ENCODE data around the gene BIRC2.

BIRC2 gene

DNA sequence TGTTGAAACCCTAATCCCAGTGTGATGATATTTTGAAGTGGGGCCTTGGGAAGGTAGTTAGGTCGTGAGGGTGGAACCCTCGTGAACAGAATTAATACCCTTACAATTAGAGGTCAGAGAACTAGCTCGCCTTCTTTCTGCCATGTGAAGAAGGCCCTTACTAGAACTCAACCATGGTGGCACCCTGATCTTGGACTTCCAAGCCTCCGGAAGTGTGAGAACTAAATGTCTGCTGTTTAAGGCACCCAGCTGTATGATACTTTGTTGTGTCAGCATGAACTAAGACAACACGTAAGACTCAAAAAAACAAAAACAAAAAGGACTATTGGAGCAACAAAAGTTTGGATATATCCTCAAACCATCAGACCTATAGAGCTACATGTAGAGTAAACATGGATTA, 53.6 kb downstream of the BIRC2 start:
- TF ChIP-seq, protein P1, sequence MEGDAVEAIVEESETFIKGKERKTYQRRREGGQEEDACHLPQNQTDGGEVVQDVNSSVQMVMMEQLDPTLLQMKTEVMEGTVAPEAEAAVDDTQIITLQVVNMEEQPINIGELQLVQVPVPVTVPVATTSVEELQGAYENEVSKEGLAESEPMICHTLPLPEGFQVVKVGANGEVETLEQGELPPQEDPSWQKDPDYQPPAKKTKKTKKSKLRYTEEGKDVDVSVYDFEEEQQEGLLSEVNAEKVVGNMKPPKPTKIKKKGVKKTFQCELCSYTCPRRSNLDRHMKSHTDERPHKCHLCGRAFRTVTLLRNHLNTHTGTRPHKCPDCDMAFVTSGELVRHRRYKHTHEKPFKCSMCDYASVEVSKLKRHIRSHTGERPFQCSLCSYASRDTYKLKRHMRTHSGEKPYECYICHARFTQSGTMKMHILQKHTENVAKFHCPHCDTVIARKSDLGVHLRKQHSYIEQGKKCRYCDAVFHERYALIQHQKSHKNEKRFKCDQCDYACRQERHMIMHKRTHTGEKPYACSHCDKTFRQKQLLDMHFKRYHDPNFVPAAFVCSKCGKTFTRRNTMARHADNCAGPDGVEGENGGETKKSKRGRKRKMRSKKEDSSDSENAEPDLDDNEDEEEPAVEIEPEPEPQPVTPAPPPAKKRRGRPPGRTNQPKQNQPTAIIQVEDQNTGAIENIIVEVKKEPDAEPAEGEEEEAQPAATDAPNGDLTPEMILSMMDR (conservative IDR thresholded peaks at IDR 0.05; ENCODE audit: low read depth, low read length), result no peak
- no peak overlapping the region for H3K27ac ChIP-seq
- no peak overlapping the region for H3K9ac ChIP-seq
- H3K4me2 ChIP-seq, result no peak overlapping the region
- no peaks in the 10 kb centered on the region for H3K27me3 ChIP-seq (ENCODE audit: insufficient read depth, low read depth)
- peaks cover 45% of the 10 kb centered on the region for H3K4me1 ChIP-seq (ENCODE audit: low read depth, poor library complexity, severe bottlenecking)
- no peaks in the 10 kb centered on the region for H3K36me3 ChIP-seq (ENCODE audit: insufficient read depth)
- H2AFZ ChIP-seq (ENCODE audit: low read depth), result no peak overlapping the region
- H3K4me3 ChIP-seq (IDR thresholded peaks at IDR 0.05; ENCODE audit: insufficient read depth, low read depth, low read length), result no peak overlapping the region
- H3K79me2 ChIP-seq (ENCODE audit: insufficient read depth, low read depth), result peaks cover under 1% of the 10 kb centered on the region; the same call in 1 of the 2 replicates
- H4K20me1 ChIP-seq (ENCODE audit: insufficient read depth), result no peaks in the 10 kb centered on the region

DNA sequence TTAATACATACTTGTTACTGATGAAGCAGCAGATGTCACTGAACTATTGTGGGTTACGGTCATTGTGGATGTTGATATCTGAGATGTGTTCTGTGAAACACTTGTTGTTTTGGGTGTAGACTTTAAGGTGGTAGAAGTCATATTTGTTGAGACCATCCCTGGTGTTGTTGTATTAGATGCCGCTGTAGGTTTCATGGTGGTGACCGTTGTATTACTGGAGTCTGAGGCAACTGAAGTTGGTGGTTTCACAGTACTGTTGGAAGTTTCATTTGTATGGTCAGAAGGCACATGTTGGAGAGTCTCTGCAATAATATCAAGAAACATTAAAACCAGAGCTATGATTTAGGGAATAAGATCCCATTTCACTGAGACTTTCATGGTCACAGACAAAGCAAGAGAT, 54.9 kb downstream of the BIRC2 start:
- Histone ChIP-seq H3K4me2 (peak overlapping the region; percentile 21; the same call in 1 of the 2 replicates), H3K4me3 (IDR thresholded peaks at IDR 0.05; ENCODE audit: insufficient read depth, low read depth, low read length) (no peak overlapping the region), H3K9ac (no peak overlapping the region), H3K27me3 (ENCODE audit: insufficient read depth, low read depth) (no peaks in the 10 kb centered on the region), H3K27ac (peak overlapping the region; percentile 49), H4K20me1 (ENCODE audit: insufficient read depth) (no peaks in the 10 kb centered on the region), H2AFZ (ENCODE audit: low read depth) (no peak overlapping the region), H3K79me2 (ENCODE audit: insufficient read depth, low read depth) (peaks cover 5% of the 10 kb centered on the region; the same call in 1 of the 2 replicates), H3K36me3 (ENCODE audit: insufficient read depth) (no peaks in the 10 kb centered on the region), H3K4me1 (ENCODE audit: low read depth, poor library complexity, severe bottlenecking) (peaks cover 42% of the 10 kb centered on the region)
- TF ChIP-seq, protein P1 (conservative IDR thresholded peaks at IDR 0.05; ENCODE audit: low read depth, low read length), result no peak

- H3K4me2 ChIP-seq, result no peak overlapping the region; the same call in 1 of the 2 replicates
- no peak overlapping the region for H3K4me3 ChIP-seq (IDR thresholded peaks at IDR 0.05; ENCODE audit: insufficient read depth, low read depth, low read length)
- no peaks in the 10 kb centered on the region for H3K36me3 ChIP-seq (ENCODE audit: insufficient read depth)
- no peaks in the 10 kb centered on the region for H4K20me1 ChIP-seq (ENCODE audit: insufficient read depth)
- peaks cover 40% of the 10 kb centered on the region for H3K4me1 ChIP-seq (ENCODE audit: low read depth, poor library complexity, severe bottlenecking)
- no peak overlapping the region for H3K9ac ChIP-seq
- H3K79me2 ChIP-seq (ENCODE audit: insufficient read depth, low read depth), result peaks cover 5% of the 10 kb centered on the region; the same call in 1 of the 2 replicates
- H3K27ac ChIP-seq, result peak overlapping the region; percentile 49
- TF ChIP-seq, protein P1 (conservative IDR thresholded peaks at IDR 0.05; ENCODE audit: low read depth, low read length), result no peak
- H3K27me3 ChIP-seq (ENCODE audit: insufficient read depth, low read depth), result no peaks in the 10 kb centered on the region
- no peak overlapping the region for H2AFZ ChIP-seq (ENCODE audit: low read depth)
Measured at GRCh38 chr11:102402548-102402947, 55.5 kb downstream of the BIRC2 start.

DNA sequence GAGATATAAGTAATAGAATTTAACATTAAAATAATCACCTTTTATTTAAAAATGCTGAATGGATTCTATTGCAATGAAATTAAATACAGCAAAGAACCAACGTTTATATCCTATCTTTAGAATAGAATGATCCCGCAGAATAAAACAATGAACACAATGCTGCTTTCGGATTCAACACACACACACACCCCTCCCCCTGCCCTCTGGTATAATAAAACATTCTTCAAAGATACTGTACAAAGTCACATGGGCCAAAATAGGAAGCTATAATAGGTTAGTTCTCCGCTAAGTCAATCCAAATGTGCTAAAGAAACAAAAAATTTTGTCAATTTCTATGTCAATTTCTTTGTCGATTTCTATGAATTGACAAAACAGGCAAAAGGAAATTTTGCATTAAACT, 58.5 kb downstream of the BIRC2 start:
- peaks cover 13% of the 10 kb centered on the region; the same call in 1 of the 2 replicates for H3K79me2 ChIP-seq (ENCODE audit: insufficient read depth, low read depth)
- TF ChIP-seq, protein P1 (conservative IDR thresholded peaks at IDR 0.05; ENCODE audit: low read depth, low read length), result no peak
- H4K20me1 ChIP-seq (ENCODE audit: insufficient read depth), result no peaks in the 10 kb centered on the region
- H3K4me3 ChIP-seq (IDR thresholded peaks at IDR 0.05; ENCODE audit: insufficient read depth, low read depth, low read length), result no peak overlapping the region
- no peak overlapping the region for H2AFZ ChIP-seq (ENCODE audit: low read depth)
- H3K4me1 ChIP-seq (ENCODE audit: low read depth, poor library complexity, severe bottlenecking), result peaks cover 35% of the 10 kb centered on the region
- H3K27ac ChIP-seq, result no peak overlapping the region
- no peaks in the 10 kb centered on the region for H3K27me3 ChIP-seq (ENCODE audit: insufficient read depth, low read depth)
- no peaks in the 10 kb centered on the region for H3K36me3 ChIP-seq (ENCODE audit: insufficient read depth)
- H3K9ac ChIP-seq, result no peak overlapping the region
- H3K4me2 ChIP-seq, result no peak overlapping the region

Measured in KMS-11 (cell line).